Activated T-helper 1 cell treated with anti-CD3 and anti-CD28 coated beads, Interleukin-12 subunit alpha, Interleukin-12 subunit beta, Interleukin-2, Interleukin-4 antibody, amounts not matched to agents 30 ng/mL and 10 ng/mL and 1 ng/mL, durations not matched to agents 14 hours and 24 hours and 36 hours (primary cell): ENCODE measurements around the gene PPP1R13L. TPM values are rescaled to one million over a fixed set of nuclear protein-coding genes. Genes with fewer than 3 reads are reported as not detected.

ENCODE experiments used
- DNase-seq: peaks from one replicate; pipeline ENCODE4 v3.0.0; 2021; ENCODE audit warnings: low spot score
- H3K27ac Mint-ChIP-seq: one replicate; pipeline ENCODE4 v1.8.0; 2021; ENCODE audit warnings: mild to moderate bottlenecking, mixed read lengths
- H3K27me3 Mint-ChIP-seq: one replicate; pipeline ENCODE4 v1.8.0; 2022; ENCODE audit warnings: mild to moderate bottlenecking, moderate library complexity, mixed read lengths; ENCODE audit not compliant: insufficient read depth
- H3K36me3 Mint-ChIP-seq: one replicate; pipeline ENCODE4 v1.8.0; 2021; ENCODE audit warnings: low read depth, mixed read lengths
- H3K4me1 Mint-ChIP-seq: one replicate; pipeline ENCODE4 v1.8.0; 2021; ENCODE audit warnings: low read depth, mixed read lengths
- H3K4me3 Mint-ChIP-seq: one replicate; pipeline ENCODE4 v1.8.0; 2021; ENCODE audit warnings: mild to moderate bottlenecking, moderate library complexity, mixed read lengths
- H3K9me3 Mint-ChIP-seq: one replicate; pipeline ENCODE4 v1.8.0; 2021; ENCODE audit warnings: mixed read lengths
- intact Hi-C: fragments of 100-400 bp; cut with micrococcal nuclease; formaldehyde crosslinking; loops from one replicate; pipeline ENCODE4 v1.15.1; 2024
- total RNA-seq: library from RNA; stranded (reverse); gene quantifications from 2 replicates; pipeline ENCODE4 v1.2.3, GENCODE V29; 2022

The PPP1R13L gene
- total RNA-seq, 1 donor from 2014 or later, result 8.9 TPM

GRCh38 chr19:45428384-45429231, 23.7 kb upstream of the PPP1R13L start:
- intact Hi-C loops, result no loop called here
- H3K4me1 Mint-ChIP-seq, result peaks cover 15% of the 10 kb centered on the region
- H3K9me3 Mint-ChIP-seq, result no peaks in the 10 kb centered on the region
- H3K27ac Mint-ChIP-seq, result no peak overlapping the region
- no peaks in the 10 kb centered on the region for H3K36me3 Mint-ChIP-seq
- DNase-seq, result no peak
- peak overlapping the region; percentile 80 for H3K4me3 Mint-ChIP-seq
- peaks cover 26% of the 10 kb centered on the region for H3K27me3 Mint-ChIP-seq

- Mint-ChIP-seq H3K4me1 (peaks cover 44% of the 10 kb centered on the region), H3K4me3 (peak overlapping the region; percentile 97), H3K27ac (peak overlapping the region; percentile 95), H3K36me3 (peaks cover 17% of the 10 kb centered on the region), H3K27me3 (peaks cover 13% of the 10 kb centered on the region), H3K9me3 (no peaks in the 10 kb centered on the region)
- DNase-seq, result no peak
- intact Hi-C loops, result loop anchor here (2.0 to 5.0 kb wide), 2 partner anchors 160 to 247 kb away; partner anchors contain the start of genes BLOC1S3, OPA3 and TRAPPC6A
These were observed 19.6 kb upstream of the PPP1R13L start for GRCh38 chr19:45424191-45425058.

- Mint-ChIP-seq H3K27ac (peak within 1 kb of the TSS; percentile 95), H3K36me3 (peaks cover 17% of the 10 kb centered on the region), H3K27me3 (peaks cover 9% of the 10 kb centered on the region), H3K9me3 (no peaks in the 10 kb centered on the region), H3K4me3 (peak within 1 kb of the TSS; percentile 97), H3K4me1 (peaks cover 50% of the 10 kb centered on the region)
- DNase-seq, result peak; percentile 82
- intact Hi-C loops, result loop anchor here (1.0 to 5.0 kb wide), 6 partner anchors 17 to 269 kb away; partner anchors contain the start of genes BLOC1S3, OPA3, POLR1G and QPCTL
These were observed 18.8 kb upstream of the PPP1R13L start, which contains the start of gene ERCC1 for GRCh38 chr19:45423589-45424190. Gene ERCC1 (minus strand): TSS chr19:45423917. CDS start chr19:45423374, 543 bp downstream.

GRCh38 chr19:45423033-45423588, 18.2 kb upstream of the PPP1R13L start:
- Mint-ChIP-seq H3K36me3 (peaks cover 19% of the 10 kb centered on the region), H3K27ac (peak overlapping the region; percentile 95), H3K27me3 (peaks cover 5% of the 10 kb centered on the region), H3K4me3 (peak overlapping the region; percentile 97), H3K4me1 (peaks cover 54% of the 10 kb centered on the region), H3K9me3 (no peaks in the 10 kb centered on the region)
- intact Hi-C loops, result loop anchor here (1.0 to 5.0 kb wide), 5 partner anchors 17 to 269 kb away; partner anchors contain the start of genes BLOC1S3, POLR1G, QPCTL and TRAPPC6A
- no peak for DNase-seq

GRCh38 chr19:45421947-45422498, 17.2 kb upstream of the PPP1R13L start:
- intact Hi-C loops, result loop anchor here (5.0 kb wide), 1 partner anchor 245 kb away; the partner anchor contains the start of genes BLOC1S3 and TRAPPC6A
- H3K4me1 Mint-ChIP-seq, result peaks cover 51% of the 10 kb centered on the region

GRCh38 chr19:45420871-45421270, 16.0 kb upstream of the PPP1R13L start:
- Mint-ChIP-seq H3K4me3 (peak overlapping the region; percentile 37), H3K27me3 (peaks cover 1% of the 10 kb centered on the region), H3K36me3 (peaks cover 30% of the 10 kb centered on the region), H3K9me3 (no peaks in the 10 kb centered on the region), H3K27ac (no peak overlapping the region), H3K4me1 (peaks cover 51% of the 10 kb centered on the region)
- intact Hi-C loops, result loop anchor here (5.0 kb wide), 1 partner anchor 244 kb away; the partner anchor contains the start of genes BLOC1S3 and TRAPPC6A
- no peak for DNase-seq

More at GRCh38 chr19:45421947-45422498, 17.2 kb upstream of the PPP1R13L start:
- Mint-ChIP-seq H3K27me3 (peaks cover 1% of the 10 kb centered on the region), H3K4me3 (peak overlapping the region; percentile 25), H3K9me3 (no peaks in the 10 kb centered on the region), H3K27ac (peak overlapping the region; percentile 52), H3K36me3 (peaks cover 25% of the 10 kb centered on the region)
- no peak for DNase-seq

GRCh38 chr19:45420356-45420755, 15.5 kb upstream of the PPP1R13L start:
- no peak for DNase-seq
- Mint-ChIP-seq H3K9me3 (no peaks in the 10 kb centered on the region), H3K36me3 (peaks cover 33% of the 10 kb centered on the region), H3K4me3 (peak overlapping the region; percentile 37), H3K4me1 (peaks cover 51% of the 10 kb centered on the region), H3K27ac (peak overlapping the region; percentile 52), H3K27me3 (peaks cover 1% of the 10 kb centered on the region)
- intact Hi-C loops, result loop anchor here (5.0 kb wide), 1 partner anchor 243 kb away; the partner anchor contains the start of genes BLOC1S3 and TRAPPC6A

GRCh38 chr19:45419895-45420294, 15.0 kb upstream of the PPP1R13L start:
- H3K36me3 Mint-ChIP-seq, result peaks cover 33% of the 10 kb centered on the region

GRCh38 chr19:45419396-45419795, 14.5 kb upstream of the PPP1R13L start:
- Mint-ChIP-seq H3K27me3 (peaks cover 1% of the 10 kb centered on the region), H3K4me3 (peak overlapping the region; percentile 33), H3K4me1 (peaks cover 47% of the 10 kb centered on the region), H3K36me3 (peaks cover 37% of the 10 kb centered on the region), H3K9me3 (no peaks in the 10 kb centered on the region), H3K27ac (peak overlapping the region; percentile 23)
- DNase-seq, result no peak
- intact Hi-C loops, result no loop called here

More at GRCh38 chr19:45419895-45420294, 15.0 kb upstream of the PPP1R13L start:
- H3K4me3 Mint-ChIP-seq, result no peak overlapping the region
- H3K27me3 Mint-ChIP-seq, result peaks cover 1% of the 10 kb centered on the region
- no peak for DNase-seq
- intact Hi-C loops, result loop anchor here (5.0 kb wide), 1 partner anchor 243 kb away; the partner anchor contains the start of genes BLOC1S3 and TRAPPC6A
- peaks cover 51% of the 10 kb centered on the region for H3K4me1 Mint-ChIP-seq
- no peaks in the 10 kb centered on the region for H3K9me3 Mint-ChIP-seq
- no peak overlapping the region for H3K27ac Mint-ChIP-seq

- peak overlapping the region; percentile 33 for H3K4me3 Mint-ChIP-seq
- DNase-seq, result no peak
- no peaks in the 10 kb centered on the region for H3K9me3 Mint-ChIP-seq
- H3K27me3 Mint-ChIP-seq, result peaks cover 1% of the 10 kb centered on the region
- peaks cover 41% of the 10 kb centered on the region for H3K4me1 Mint-ChIP-seq
- peaks cover 43% of the 10 kb centered on the region for H3K36me3 Mint-ChIP-seq
- H3K27ac Mint-ChIP-seq, result no peak overlapping the region
- intact Hi-C loops, result no loop called here
These were observed 13.9 kb upstream of the PPP1R13L start for GRCh38 chr19:45418802-45419201.

GRCh38 chr19:45417151-45417550, 12.3 kb upstream of the PPP1R13L start:
- H3K4me3 Mint-ChIP-seq, result no peak overlapping the region
- H3K27me3 Mint-ChIP-seq, result peaks cover 1% of the 10 kb centered on the region
- no peak for DNase-seq
- intact Hi-C loops, result no loop called here
- peaks cover 26% of the 10 kb centered on the region for H3K4me1 Mint-ChIP-seq
- H3K9me3 Mint-ChIP-seq, result no peaks in the 10 kb centered on the region
- no peak overlapping the region for H3K27ac Mint-ChIP-seq
- H3K36me3 Mint-ChIP-seq, result peaks cover 47% of the 10 kb centered on the region
